ENCODE measurements around the gene CACYBP.

Gene CACYBP

DNA sequence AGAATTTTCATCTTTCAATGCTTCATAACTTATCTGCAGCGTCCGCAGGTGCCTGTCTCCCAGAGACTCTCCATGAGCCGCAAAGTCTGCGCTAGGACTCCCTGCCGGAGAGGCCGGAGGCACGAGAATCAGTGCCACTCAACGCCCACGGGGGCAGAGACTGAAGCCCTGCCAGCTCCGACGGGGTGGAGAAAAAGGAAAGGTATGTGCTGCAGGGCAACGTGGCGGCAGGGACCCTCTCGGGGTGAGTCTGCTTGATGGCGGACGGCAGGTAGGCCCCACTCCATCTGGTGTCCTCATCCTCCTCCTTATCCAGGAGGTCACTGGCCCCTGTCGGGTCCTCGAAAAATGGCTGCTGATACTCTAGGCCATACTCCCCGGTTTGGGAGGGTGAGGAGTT is 45.4 kb downstream of the CACYBP start:
- Histone ChIP-seq H3K27ac (no peak overlapping the region), H3K4me3 (no peak overlapping the region)

DNA sequence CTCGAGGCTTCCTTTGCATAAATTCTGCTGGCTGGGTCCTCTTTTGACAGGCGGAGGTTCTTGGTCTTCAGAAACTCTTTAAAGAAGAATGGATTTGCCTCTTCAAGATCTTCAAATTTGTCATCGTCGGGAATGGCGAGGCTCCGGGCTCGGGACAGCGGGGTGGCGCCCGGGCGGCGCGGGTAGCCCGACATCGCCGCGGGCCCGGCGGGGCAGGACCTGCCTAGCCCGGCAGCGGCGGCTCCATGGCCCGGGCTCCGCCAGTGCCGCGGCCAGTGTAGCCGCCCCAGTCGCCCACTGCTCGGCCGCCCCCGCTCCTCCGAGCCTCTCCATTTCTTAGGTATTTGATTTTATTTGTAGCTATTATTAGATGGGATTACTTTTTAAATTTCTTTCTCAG is 45.8 kb downstream of the CACYBP start:
- H3K27ac ChIP-seq = no peak overlapping the region
- H3K4me3 ChIP-seq = no peak overlapping the region

DNA sequence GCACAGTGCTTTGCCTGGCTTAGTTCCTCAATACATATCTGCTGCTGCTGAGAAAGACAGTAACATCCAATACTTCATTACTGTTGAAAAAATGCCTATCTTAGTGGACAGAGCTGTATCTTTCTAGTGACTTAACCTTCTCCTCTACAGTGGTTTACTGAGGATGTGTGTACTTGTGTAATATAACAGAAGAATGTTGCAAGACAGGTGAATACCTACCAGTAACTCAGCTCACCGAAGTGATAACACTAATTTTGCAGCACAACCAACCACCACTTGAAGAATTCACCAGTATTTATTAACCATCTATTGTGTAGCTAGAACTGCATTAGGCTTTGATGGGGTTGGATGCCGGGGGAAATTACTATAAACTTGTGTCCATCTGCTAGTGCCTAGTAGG is 51.2 kb downstream of the CACYBP start:
- H3K27ac ChIP-seq = no peak overlapping the region
- no peak overlapping the region for H3K4me3 ChIP-seq

DNA sequence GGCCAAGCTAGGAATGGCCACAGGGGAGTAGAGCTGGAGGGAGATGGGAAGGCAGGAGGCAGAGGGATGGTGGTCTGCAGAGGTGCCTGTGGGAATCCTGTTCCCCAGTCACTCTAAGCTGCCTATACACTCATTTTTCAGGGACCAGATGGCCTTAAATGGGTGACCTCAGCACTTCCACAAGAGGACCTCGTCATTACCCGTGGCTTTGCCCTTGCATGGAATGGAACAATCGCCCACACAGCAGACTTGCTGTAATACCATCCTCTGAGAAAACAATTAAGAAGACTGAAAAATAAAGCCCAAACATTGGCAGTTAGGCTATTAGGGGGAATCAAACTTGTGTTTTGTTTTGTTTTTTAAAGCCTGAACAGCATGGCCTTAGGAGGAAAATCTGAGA is 55.0 kb downstream of the CACYBP start:
- Histone ChIP-seq H3K27ac (peak overlapping the region in 1 of 21 experiments; percentile 46), H3K4me3 (no peak overlapping the region)

Measured in skin epidermis (tissue), 12 donors.